CD4-positive, alpha-beta T cell treated with Interleukin-2 at 100 ng/mL for 4 hours (primary cell): ENCODE results near the gene L1CAM.
"Not testable (repeated sequence)": the region's sequence is repeated elsewhere in the genome, so short reads cannot be mapped to it uniquely, and the experiment has no call there.

Experiments used
- DNase-seq: peaks from one replicate; pipeline ENCODE4 v3.0.0-alpha.2; 2020; ENCODE audit warnings: low spot score

The L1CAM gene

DNA sequence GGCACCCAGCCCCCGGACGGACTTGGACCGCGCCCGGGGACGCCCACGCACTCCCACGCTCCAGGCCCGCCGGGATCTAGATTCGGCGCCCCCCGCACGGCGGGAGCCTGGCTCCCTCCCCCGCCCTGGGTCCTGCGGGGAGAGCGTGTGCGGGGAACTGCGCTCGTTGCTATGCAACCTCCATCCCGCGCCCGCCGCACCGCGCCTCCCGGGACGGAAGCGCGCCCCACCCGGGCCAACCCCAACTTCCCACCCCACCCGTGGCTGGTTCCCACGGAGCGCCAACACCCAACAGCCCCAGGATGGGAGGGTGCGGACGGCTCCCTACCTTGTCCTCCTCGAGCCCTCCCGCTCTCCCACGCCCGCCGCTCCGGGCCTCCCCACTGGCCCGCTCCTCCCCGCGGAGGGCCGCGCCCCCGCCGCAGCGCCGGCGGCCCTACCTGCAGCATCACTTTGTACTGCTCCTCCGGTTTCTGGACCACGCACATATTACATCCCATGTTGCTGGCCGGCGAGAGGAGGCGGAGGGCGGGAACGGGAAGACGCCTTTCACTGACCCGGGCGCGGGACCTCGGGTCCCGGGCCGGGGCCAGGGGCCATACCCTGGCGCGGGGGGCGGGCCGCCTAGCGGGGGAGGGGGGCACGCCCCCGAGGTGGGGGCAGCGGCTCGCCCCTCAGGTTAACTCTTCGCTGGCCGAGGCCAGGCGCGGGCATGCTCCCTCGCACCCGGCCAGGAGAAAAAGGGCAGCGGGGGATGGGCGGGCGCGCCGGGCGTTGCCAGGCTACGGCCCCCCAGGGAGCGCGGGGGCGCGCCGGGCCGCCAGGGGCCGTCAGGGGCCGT, 56.0 kb downstream of the L1CAM start, which contains the start of gene PDZD4:
TSS of gene PDZD4 (minus strand) at position 746 of the 841 bp plus-strand sequence. CDS start at position 500, 246 bp downstream.
- no peak for DNase-seq

DNA sequence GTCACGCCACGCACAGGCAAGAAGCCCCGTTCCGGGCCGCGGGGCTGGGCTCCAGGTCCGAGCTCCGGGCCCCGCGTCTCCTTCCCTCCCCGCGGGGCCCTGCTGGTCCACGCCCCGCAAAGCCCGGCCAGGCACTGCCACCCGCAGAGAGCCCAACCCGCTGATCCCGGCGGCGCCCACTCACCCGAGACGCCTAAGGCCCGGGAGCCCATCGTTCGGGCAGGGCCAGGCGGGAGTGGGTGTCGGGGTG, 56.5 kb downstream of the L1CAM start:
- DNase-seq: no peak

DNA sequence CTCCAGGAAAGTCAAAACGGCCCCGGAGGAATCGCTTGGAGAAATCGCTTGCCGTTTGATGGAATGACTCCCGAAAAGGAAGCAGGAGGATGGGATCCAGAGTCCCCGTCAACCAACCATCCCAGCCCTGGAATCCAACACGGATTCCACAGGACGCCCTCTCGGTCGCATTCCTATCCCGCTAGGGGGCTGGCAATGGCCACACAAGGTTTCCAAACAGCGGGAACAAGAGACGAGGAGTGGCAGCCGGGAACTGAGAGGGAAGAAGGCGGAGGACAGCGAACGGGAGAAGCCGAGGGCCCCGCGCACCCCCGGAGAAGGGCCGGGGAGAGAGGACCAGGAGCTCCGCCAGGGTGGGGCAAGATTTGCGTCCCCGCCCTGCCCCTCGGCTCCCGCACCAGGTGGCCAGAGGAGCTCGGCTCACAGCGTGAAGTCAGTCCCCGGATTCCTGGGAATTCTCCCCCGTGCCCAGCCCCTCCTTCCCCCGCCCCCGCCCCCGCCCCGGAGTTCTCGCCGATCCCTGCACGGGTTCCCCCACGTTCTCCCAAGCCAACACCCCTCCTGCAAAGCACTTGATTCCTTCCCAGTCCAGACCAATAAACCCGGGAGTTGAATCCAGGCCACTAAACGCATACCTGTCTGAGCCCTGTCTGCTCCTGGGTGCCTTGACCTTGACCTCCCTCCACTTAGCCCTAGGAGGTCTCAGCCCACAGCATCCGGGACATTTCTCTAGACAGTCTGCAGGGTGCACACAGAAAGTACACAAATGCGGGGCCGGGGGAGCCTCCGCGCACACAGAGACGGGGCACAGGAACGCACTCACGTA, 57.0 kb downstream of the L1CAM start:
- DNase-seq: no peak

DNA sequence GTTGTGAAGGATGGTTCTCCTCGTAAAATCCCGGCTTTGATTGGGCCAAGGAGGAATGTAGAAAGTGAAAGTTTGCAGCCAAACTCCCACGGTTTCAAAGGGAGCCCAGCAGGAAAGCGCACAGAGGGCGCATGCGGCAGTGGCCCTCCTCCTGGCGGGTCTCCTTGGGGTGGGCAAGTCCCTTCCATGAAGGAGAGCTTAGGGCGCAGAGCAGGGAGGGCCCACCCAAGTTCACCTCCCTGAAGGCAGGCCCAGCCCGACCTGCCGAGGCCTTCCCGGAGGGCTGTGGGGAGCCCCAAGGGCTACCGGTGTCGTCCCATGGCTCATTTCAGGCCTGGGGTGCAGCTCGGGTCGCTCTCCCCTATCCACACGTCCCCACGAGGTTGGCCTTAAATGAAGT, 57.7 kb downstream of the L1CAM start:
- DNase-seq: no peak

DNA sequence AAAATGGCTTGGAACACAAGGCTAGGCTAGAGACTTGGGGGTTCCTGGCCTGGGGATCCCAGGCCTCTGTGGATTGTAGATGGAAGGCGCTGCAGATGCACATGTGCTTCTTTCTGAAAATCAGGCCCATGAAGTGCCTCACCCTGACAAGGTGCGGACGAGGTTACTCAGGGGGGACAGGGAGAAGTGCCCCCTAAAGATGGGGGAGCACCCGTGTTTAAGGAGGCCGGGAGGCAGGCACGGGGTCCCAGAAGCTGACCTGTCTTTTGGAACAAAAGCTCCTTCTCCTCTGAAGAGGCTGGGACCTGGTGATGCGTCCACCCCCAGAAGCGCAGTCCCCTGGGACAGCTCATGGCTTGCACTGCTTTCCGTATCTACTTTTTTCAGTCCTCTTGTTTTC, 58.1 kb downstream of the L1CAM start:
- DNase-seq: no peak

DNA sequence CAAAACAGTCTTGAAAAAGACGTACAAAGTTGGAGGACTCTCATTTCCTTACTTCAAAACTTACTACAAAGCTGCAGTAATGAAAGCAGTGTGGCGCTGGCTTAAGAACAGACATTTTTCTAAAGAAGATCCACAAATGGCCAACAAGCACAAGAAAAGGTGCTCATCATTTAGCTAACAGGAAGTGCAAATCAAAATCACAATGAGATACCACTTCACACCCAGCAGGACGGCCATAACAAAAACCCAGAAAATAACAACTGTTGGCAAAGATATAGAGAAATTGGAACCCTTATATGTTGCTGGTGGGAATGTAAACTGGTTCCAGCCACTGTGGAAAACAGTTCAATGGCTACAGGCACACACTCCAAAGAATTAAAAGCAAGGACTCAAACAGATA, 59.0 kb downstream of the L1CAM start:
- no peak for DNase-seq

DNA sequence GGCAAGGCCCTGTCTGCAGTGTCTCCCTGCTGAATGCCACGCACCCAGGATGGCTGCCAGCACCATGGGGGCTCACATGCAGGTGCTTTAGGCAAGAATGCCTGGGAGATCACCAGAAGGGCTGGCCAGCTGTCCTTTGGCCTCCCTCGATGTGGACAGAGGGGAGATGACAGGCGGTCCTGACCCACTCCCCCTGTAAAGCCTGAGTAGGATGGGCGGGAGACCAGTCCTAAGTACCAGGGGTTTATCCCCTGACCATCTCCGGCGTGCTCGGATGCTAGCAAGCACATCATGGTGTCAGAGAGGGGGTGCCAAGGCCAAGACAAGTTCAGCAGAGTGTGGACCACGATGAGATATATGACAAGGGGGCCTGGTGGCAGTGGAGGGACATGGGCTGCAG, 60.9 kb downstream of the L1CAM start:
- DNase-seq: no peak

DNA sequence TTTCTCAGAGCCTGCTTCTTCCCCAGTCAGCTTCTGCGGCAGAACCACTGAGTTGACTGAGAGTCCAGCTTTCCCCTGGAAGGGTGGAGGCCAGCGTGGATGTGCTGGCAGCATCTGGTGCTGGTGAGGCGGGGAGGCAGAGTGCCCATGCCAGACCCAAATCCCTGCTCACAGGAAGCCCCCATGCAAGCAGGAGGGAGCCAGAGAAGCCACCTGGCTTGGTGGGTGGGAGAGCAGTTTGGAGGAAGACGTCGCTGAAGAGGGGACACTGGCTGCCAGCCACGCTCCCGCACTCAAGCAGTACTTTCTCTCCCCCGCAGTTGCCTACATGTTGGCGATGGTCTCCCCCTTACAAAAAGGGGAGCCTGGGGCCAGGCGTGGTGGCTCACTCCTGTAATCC, 61.6 kb downstream of the L1CAM start:
- DNase-seq: no peak

DNA sequence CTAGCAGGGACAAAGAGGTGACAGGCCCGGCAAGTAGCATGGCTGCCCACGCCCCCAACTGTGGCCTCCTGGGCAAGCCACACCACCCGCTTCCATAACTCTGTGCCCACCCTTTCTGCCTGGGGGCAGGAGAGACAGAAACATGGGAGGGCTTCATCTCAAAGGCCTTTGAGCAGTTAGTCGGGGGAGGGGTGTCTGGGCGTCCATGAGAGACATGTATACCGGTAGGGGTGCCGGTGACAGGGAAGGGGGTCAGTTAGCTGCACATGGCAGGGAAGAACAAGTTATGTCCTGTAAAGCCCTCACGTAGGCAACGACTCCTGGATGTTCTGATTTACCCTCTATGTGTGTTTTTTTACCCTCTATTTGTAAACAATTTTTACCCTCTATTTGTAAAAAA, 64.9 kb downstream of the L1CAM start:
- no peak for DNase-seq

DNA sequence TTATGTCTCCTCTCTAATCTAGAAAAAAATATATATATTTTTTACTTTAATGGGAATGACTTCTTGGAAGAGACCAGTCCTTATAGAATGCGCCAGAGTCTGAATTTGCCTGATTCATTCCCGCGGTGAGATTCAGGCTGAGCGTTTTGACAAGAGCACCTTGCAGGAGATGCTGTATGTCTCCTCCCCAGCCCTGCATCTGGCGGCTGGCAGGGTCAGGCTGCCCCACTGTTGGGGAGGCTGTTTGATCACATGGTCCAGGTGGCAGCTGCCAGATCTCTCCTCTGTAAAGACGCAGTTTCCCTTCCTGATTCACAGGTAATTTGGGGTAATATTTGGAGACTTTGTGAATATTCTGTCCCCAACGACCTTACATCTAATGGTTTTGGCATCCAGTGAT, 65.4 kb downstream of the L1CAM start:
- no peak for DNase-seq

DNA sequence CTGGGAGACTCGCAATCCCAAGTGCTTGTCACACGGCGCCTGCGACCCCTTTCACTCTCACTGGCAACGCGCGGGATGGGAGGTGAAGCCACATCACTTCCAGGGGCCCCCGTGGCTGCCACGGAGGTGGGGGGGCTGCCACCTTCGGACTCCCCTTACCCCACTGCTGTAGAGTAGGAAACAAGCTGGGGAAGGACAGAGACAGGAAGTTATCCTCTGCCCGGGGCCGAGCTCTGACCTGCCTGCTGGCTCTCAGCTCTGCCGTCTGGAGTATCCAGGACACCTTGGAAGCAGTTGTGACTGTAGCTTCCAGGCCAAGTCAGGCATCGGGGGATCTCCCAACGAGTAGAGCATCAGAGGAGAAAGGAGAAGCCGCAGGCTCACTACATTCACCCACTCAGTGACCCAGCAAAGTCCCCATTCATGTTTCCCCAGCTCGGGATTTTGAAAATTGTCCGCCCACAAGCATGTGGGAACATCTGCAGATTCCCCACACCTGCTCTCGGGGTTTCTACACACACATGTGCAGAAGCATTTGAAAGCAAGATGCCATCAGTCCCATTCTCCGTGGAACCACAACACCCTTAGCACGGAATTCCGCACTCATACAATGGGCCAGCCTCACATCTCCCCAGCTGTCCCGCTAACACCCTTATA, 66.5 kb downstream of the L1CAM start:
- no peak for DNase-seq

DNA sequence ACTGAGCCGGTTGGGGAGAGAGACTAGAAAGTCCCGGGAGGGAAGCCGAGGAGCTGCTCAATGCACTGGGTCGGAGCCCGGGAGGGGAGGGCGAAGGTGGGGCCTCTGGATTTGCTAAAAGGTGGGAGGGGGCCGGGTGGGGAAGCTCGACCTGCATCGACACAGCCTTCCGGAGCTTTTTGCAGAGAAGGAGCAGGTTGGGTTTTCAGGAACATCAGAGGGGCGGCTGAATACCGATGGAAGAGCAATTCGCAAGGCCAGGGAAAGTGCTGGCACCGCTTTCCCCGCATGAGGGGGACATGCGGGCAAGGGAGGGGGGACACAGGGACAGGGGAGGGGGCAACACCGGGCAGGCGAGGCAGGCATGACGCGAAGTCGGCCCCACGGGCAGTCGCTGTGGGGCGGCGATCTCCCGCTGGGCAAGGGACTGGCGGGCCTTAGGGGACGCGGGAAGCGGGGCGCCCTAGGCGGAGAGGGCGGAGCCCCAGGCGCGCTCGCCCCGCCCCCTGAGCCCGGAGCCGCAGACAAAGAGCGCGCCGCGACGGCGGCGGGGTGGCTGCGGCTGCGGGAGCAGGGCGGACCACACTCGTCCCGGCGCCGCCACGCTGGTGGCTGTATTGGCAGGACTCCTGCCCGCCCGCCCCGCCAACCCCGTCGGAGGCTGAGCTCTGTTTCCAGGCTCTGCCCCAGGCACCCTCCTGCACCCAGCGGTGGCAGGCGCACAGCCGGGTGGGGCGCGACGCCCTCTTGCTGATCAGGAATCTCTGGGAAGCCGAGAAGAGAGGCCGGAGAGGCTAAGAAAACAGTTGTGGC, 67.2 kb downstream of the L1CAM start:
- peak; percentile 31 for DNase-seq

DNA sequence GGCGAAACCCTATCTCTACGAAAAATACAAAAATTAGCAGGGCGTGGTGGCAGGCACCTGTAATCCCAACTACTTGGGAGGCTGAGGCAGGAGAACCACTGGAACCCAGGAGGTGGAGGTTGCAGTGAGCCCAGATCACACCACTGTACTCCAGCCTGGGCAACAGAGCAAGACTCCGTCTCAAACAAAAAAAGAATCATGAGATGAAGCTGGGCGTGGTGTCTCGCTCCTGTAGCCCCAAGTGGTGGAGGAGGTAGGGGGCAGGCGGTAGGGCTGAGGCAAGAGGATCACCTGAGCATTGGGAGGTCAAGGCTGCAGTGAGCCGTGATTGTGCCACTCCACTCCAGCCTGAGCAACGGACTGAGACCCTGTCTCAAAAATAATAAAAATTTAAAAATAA, 67.9 kb downstream of the L1CAM start:
- not testable (repeated sequence) for DNase-seq

DNA sequence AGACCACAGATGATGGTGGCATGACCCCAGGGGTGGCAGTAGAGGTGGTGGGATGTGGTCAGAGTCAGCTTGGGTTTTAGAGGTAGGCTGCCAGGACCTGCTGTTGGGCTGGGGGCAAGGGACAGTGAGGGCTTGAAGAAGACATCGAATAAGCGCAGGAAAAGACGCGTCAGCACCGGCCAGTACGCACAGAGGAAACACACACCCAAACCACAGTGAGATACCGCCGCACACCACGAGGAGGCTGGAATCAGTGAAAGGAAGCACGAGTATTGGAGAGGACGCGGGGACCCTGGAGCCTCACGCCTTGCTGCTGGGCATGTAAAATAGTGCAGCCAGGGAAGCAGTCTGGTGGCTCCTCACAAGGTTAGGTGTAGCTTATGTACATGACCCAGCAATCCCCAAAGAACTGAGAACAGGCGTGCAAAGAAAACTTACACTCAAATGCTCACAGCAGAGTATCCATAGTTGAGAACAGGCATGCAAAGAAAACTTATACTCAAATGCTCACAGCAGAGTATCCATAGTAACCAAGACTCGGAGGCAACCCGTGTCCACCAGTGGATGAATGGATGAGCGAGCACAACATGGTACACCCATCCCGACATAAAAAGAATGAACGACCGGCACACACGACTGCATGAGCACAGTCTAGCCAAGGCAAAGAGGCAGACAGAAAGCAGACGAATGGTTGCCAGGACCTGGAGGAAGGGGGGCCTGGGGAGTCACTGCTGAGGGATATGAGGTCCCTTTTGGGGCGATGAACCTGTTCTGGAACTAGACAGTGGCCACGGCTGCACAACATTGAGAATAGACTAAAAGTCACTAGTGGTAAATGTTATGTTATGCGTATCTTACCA, 68.9 kb downstream of the L1CAM start:
- DNase-seq: peak; percentile 37

DNA sequence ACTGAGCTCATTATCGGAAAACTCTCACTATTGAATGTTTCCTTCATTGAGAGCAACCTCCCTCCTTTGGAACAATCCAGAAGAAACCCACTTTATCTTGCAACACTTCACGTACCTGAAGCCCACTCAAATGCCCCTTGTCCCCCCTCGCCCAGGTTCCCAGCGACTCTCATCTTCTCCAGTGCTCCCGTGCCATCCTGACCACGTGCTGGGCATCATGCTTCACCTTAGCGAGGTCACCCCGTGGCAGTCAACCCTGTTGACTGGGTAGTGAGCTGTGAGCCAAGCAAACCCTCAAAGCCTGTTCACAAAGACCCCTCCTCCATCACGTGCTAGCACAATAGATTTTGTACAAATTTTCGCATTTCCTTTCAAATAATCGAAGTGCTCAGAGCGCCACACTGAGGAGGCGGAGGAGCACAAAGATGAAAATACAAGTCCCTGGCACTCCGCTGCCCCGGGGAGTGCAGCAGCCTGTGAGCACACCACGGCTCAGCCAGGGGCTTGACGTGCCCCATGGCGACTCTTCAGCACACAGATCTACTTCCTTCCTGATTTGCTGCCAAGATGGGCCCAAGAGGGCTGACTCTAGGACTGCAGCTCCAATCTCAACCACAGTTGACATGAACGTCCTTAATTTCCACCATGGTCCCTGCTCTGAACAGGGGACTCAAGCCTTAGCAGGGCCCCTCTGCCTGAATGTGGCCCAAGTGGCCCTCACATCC, 71.2 kb downstream of the L1CAM start:
- no peak for DNase-seq

DNA sequence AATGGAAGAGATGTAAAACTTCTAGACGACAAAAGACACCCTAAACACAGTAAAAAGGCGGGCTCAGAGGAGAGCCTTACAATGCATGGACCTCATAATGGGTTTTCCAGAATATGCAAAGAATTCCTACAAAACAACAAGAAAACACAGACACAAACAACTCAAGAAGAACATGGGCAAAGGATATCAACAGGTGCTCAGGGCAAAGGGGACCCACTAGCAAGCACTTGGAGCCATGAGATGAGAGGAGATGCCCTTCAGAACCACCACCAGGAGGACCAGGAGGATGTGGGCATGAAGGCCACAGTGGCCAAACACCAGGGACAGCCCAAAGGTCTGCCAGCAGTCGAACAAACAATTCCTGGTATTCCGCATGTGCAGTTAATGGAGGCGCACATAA, 72.8 kb downstream of the L1CAM start:
- DNase-seq: no peak

DNA sequence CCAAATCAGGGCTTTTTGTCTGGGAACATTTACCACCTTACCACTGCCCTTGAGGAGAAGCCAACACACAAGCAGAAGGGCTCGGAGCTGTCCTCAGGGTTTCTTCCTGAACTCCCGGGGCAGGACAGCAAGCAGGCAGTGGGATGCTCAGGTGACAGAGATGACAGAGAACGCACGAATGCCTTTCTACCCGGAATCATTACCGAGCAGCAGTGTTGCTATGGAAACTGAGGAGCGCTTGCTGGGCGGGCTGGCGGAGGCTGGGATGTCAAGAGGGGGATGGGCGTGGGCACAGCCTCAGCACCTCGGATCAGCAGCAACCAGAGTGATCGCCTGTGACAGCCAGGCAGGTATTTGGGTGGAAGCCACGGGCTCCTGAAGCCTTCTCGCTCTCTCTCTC, 73.8 kb downstream of the L1CAM start:
- DNase-seq: no peak
